ENCODE measurements around the gene TTC7B.

TTC7B gene

GRCh38 chr14:90489306-90489705 is 326.9 kb downstream of the TTC7B start:
- no peaks in the 10 kb centered on the region for H3K27me3 ChIP-seq (ENCODE audit: insufficient read depth, low read length, poor library complexity)
- H4K5ac ChIP-seq (ENCODE audit: low read length): no peak overlapping the region
- H3K79me1 ChIP-seq (ENCODE audit: low read length): no peaks in the 10 kb centered on the region
- no peaks in the 10 kb centered on the region for H3K36me3 ChIP-seq (ENCODE audit: control insufficient read depth, insufficient read depth, low read length)
- no peak overlapping the region for H3K4ac ChIP-seq (ENCODE audit: low read depth, low read length)
- no peak overlapping the region for H3K27ac ChIP-seq (ENCODE audit: low read depth, low read length)
- no peak overlapping the region for H2AK5ac ChIP-seq (ENCODE audit: low read length)
- H3K56ac ChIP-seq (ENCODE audit: low read length): no peak overlapping the region
- DNase-seq: peak; percentile 31
- no peak overlapping the region for H2BK15ac ChIP-seq (replicated peaks; ENCODE audit: low read depth)
- no peak overlapping the region for H4K8ac ChIP-seq (ENCODE audit: low read depth, low read length)
- no peak overlapping the region for H3K4me2 ChIP-seq (ENCODE audit: low read length)
- no peak overlapping the region for H3K9ac ChIP-seq (ENCODE audit: low read length)
- H2BK5ac ChIP-seq (ENCODE audit: low read length): no peak overlapping the region
- WGBS (ENCODE audit: extremely low coverage, insufficient coverage, low lambda C conversion rate): no CpG with 5 or more reads among the region's 4 CpGs
- H3K4me1 ChIP-seq (ENCODE audit: control insufficient read depth, low read depth, low read length): no peaks in the 10 kb centered on the region
- no peak overlapping the region for H3K23ac ChIP-seq (ENCODE audit: low read length)
- H3K79me2 ChIP-seq (ENCODE audit: control insufficient read depth, insufficient read depth, low read length): no peaks in the 10 kb centered on the region
- no peak overlapping the region for H3K4me3 ChIP-seq (ENCODE audit: low read length)
- no peak overlapping the region for H3K18ac ChIP-seq (ENCODE audit: low read length)
- no peak overlapping the region for H2BK120ac ChIP-seq (ENCODE audit: low read depth, low read length)

GRCh38 chr14:90488256-90488655 is 328.0 kb downstream of the TTC7B start:
- no peaks in the 10 kb centered on the region for H3K36me3 ChIP-seq (ENCODE audit: control insufficient read depth, insufficient read depth, low read length)
- H2BK15ac ChIP-seq (replicated peaks; ENCODE audit: low read depth): no peak overlapping the region
- no peak for DNase-seq
- no peak overlapping the region for H3K4me3 ChIP-seq (ENCODE audit: low read length)
- H3K4me1 ChIP-seq (ENCODE audit: control insufficient read depth, low read depth, low read length): no peaks in the 10 kb centered on the region
- H3K23ac ChIP-seq (ENCODE audit: low read length): no peak overlapping the region
- H3K9ac ChIP-seq (ENCODE audit: low read length): no peak overlapping the region
- H3K27me3 ChIP-seq (ENCODE audit: insufficient read depth, low read length, poor library complexity): no peaks in the 10 kb centered on the region
- H2BK5ac ChIP-seq (ENCODE audit: low read length): no peak overlapping the region
- no peaks in the 10 kb centered on the region for H3K79me1 ChIP-seq (ENCODE audit: low read length)
- no peak overlapping the region for H3K4me2 ChIP-seq (ENCODE audit: low read length)
- H2BK120ac ChIP-seq (ENCODE audit: low read depth, low read length): no peak overlapping the region
- no peak overlapping the region for H3K18ac ChIP-seq (ENCODE audit: low read length)
- H3K4ac ChIP-seq (ENCODE audit: low read depth, low read length): no peak overlapping the region
- no peak overlapping the region for H3K27ac ChIP-seq (ENCODE audit: low read depth, low read length)
- WGBS (ENCODE audit: extremely low coverage, insufficient coverage, low lambda C conversion rate): no CpG with 5 or more reads among the region's 5 CpGs
- H3K79me2 ChIP-seq (ENCODE audit: control insufficient read depth, insufficient read depth, low read length): no peaks in the 10 kb centered on the region
- H2AK5ac ChIP-seq (ENCODE audit: low read length): no peak overlapping the region
- no peak overlapping the region for H4K8ac ChIP-seq (ENCODE audit: low read depth, low read length)
- no peak overlapping the region for H4K5ac ChIP-seq (ENCODE audit: low read length)
- H3K56ac ChIP-seq (ENCODE audit: low read length): no peak overlapping the region

GRCh38 chr14:90487462-90487861 is 328.8 kb downstream of the TTC7B start:
- no peak overlapping the region for H2BK15ac ChIP-seq (replicated peaks; ENCODE audit: low read depth)
- no peak overlapping the region for H2BK120ac ChIP-seq (ENCODE audit: low read depth, low read length)
- H3K36me3 ChIP-seq (ENCODE audit: control insufficient read depth, insufficient read depth, low read length): no peaks in the 10 kb centered on the region
- no peaks in the 10 kb centered on the region for H3K4me1 ChIP-seq (ENCODE audit: control insufficient read depth, low read depth, low read length)
- no peak overlapping the region for H3K27ac ChIP-seq (ENCODE audit: low read depth, low read length)
- no peak for DNase-seq
- H4K8ac ChIP-seq (ENCODE audit: low read depth, low read length): no peak overlapping the region
- no peak overlapping the region for H3K23ac ChIP-seq (ENCODE audit: low read length)
- no peak overlapping the region for H4K5ac ChIP-seq (ENCODE audit: low read length)
- WGBS (ENCODE audit: extremely low coverage, insufficient coverage, low lambda C conversion rate): no CpG with 5 or more reads among the region's 4 CpGs
- no peaks in the 10 kb centered on the region for H3K27me3 ChIP-seq (ENCODE audit: insufficient read depth, low read length, poor library complexity)
- H2AK5ac ChIP-seq (ENCODE audit: low read length): no peak overlapping the region
- no peak overlapping the region for H3K18ac ChIP-seq (ENCODE audit: low read length)
- no peaks in the 10 kb centered on the region for H3K79me2 ChIP-seq (ENCODE audit: control insufficient read depth, insufficient read depth, low read length)
- H3K4me3 ChIP-seq (ENCODE audit: low read length): no peak overlapping the region
- no peaks in the 10 kb centered on the region for H3K79me1 ChIP-seq (ENCODE audit: low read length)
- H3K56ac ChIP-seq (ENCODE audit: low read length): no peak overlapping the region
- no peak overlapping the region for H3K4me2 ChIP-seq (ENCODE audit: low read length)
- H2BK5ac ChIP-seq (ENCODE audit: low read length): no peak overlapping the region
- H3K9ac ChIP-seq (ENCODE audit: low read length): no peak overlapping the region
- H3K4ac ChIP-seq (ENCODE audit: low read depth, low read length): no peak overlapping the region

DNA sequence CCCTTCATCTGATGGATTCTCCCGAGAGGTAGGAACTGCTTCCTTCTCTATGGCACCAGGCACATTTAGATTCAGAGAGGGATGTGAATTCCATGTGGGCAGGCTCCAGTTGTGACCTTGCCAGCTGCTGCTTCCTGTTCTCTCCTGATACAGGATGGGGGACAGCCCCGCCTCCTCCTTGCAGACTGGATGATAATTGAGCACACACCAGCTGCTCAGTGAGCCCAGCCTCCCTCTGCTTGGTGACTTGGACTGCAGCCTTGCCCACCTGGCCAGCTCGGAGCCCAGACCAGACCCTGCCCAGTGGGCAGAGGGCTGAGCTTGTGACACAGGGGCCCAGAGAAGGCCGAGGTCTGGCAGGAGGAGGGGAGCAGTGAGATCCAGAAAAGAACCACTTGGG is 329.2 kb downstream of the TTC7B start:
- no peaks in the 10 kb centered on the region for H3K79me1 ChIP-seq (ENCODE audit: low read length)

GRCh38 chr14:90484291-90484690 is 331.9 kb downstream of the TTC7B start:
- Histone ChIP-seq H3K79me1 (ENCODE audit: low read length) (no peaks in the 10 kb centered on the region), H2BK5ac (ENCODE audit: low read length) (no peak overlapping the region), H3K23ac (ENCODE audit: low read length) (no peak overlapping the region), H3K27me3 (ENCODE audit: insufficient read depth, low read length, poor library complexity) (no peaks in the 10 kb centered on the region), H4K5ac (ENCODE audit: low read length) (no peak overlapping the region), H4K8ac (ENCODE audit: low read depth, low read length) (no peak overlapping the region), H3K27ac (ENCODE audit: low read depth, low read length) (no peak overlapping the region), H3K4me1 (ENCODE audit: control insufficient read depth, low read depth, low read length) (no peaks in the 10 kb centered on the region), H3K79me2 (ENCODE audit: control insufficient read depth, insufficient read depth, low read length) (no peaks in the 10 kb centered on the region), H3K4ac (ENCODE audit: low read depth, low read length) (no peak overlapping the region), H2BK120ac (ENCODE audit: low read depth, low read length) (no peak overlapping the region), H3K18ac (ENCODE audit: low read length) (no peak overlapping the region), H3K4me3 (ENCODE audit: low read length) (no peak overlapping the region), H3K4me2 (ENCODE audit: low read length) (no peak overlapping the region), H3K56ac (ENCODE audit: low read length) (no peak overlapping the region), H2BK15ac (replicated peaks; ENCODE audit: low read depth) (no peak overlapping the region), H2AK5ac (ENCODE audit: low read length) (no peak overlapping the region), H3K36me3 (ENCODE audit: control insufficient read depth, insufficient read depth, low read length) (no peaks in the 10 kb centered on the region), H3K9ac (ENCODE audit: low read length) (no peak overlapping the region)
- 100% methylated on average over 2 of the region's 3 CpGs for WGBS (ENCODE audit: extremely low coverage, insufficient coverage, low lambda C conversion rate)
- no peak for DNase-seq

More for the DNA sequence above, 329.2 kb downstream of the TTC7B start:
- H2BK5ac ChIP-seq (ENCODE audit: low read length): no peak overlapping the region
- no peak overlapping the region for H2BK15ac ChIP-seq (replicated peaks; ENCODE audit: low read depth)
- H3K4me2 ChIP-seq (ENCODE audit: low read length): no peak overlapping the region
- no peak overlapping the region for H4K5ac ChIP-seq (ENCODE audit: low read length)
- H3K36me3 ChIP-seq (ENCODE audit: control insufficient read depth, insufficient read depth, low read length): no peaks in the 10 kb centered on the region
- no peak overlapping the region for H3K56ac ChIP-seq (ENCODE audit: low read length)
- DNase-seq: peak; percentile 42
- WGBS (ENCODE audit: extremely low coverage, insufficient coverage, low lambda C conversion rate): no CpG with 5 or more reads among the region's 4 CpGs
- H2AK5ac ChIP-seq (ENCODE audit: low read length): no peak overlapping the region
- H3K4me1 ChIP-seq (ENCODE audit: control insufficient read depth, low read depth, low read length): no peaks in the 10 kb centered on the region
- H4K8ac ChIP-seq (ENCODE audit: low read depth, low read length): no peak overlapping the region
- no peaks in the 10 kb centered on the region for H3K79me2 ChIP-seq (ENCODE audit: control insufficient read depth, insufficient read depth, low read length)
- H3K4ac ChIP-seq (ENCODE audit: low read depth, low read length): no peak overlapping the region
- no peaks in the 10 kb centered on the region for H3K27me3 ChIP-seq (ENCODE audit: insufficient read depth, low read length, poor library complexity)
- no peak overlapping the region for H2BK120ac ChIP-seq (ENCODE audit: low read depth, low read length)
- no peak overlapping the region for H3K9ac ChIP-seq (ENCODE audit: low read length)
- no peak overlapping the region for H3K27ac ChIP-seq (ENCODE audit: low read depth, low read length)
- no peak overlapping the region for H3K18ac ChIP-seq (ENCODE audit: low read length)
- H3K23ac ChIP-seq (ENCODE audit: low read length): no peak overlapping the region
- no peak overlapping the region for H3K4me3 ChIP-seq (ENCODE audit: low read length)

GRCh38 chr14:90483571-90483974 is 332.7 kb downstream of the TTC7B start:
- H3K23ac ChIP-seq (ENCODE audit: low read length): no peak overlapping the region
- no peak overlapping the region for H2AK5ac ChIP-seq (ENCODE audit: low read length)
- H3K27ac ChIP-seq (ENCODE audit: low read depth, low read length): no peak overlapping the region
- H3K79me1 ChIP-seq (ENCODE audit: low read length): no peaks in the 10 kb centered on the region
- no peak overlapping the region for H3K18ac ChIP-seq (ENCODE audit: low read length)
- H3K79me2 ChIP-seq (ENCODE audit: control insufficient read depth, insufficient read depth, low read length): no peaks in the 10 kb centered on the region
- H3K4me1 ChIP-seq (ENCODE audit: control insufficient read depth, low read depth, low read length): no peaks in the 10 kb centered on the region
- H2BK15ac ChIP-seq (replicated peaks; ENCODE audit: low read depth): no peak overlapping the region
- H2BK5ac ChIP-seq (ENCODE audit: low read length): no peak overlapping the region
- H3K27me3 ChIP-seq (ENCODE audit: insufficient read depth, low read length, poor library complexity): no peaks in the 10 kb centered on the region
- WGBS (ENCODE audit: extremely low coverage, insufficient coverage, low lambda C conversion rate): no CpG with 5 or more reads among the region's 11 CpGs
- no peak overlapping the region for H3K4ac ChIP-seq (ENCODE audit: low read depth, low read length)
- no peak overlapping the region for H4K8ac ChIP-seq (ENCODE audit: low read depth, low read length)
- DNase-seq: no peak
- no peaks in the 10 kb centered on the region for H3K36me3 ChIP-seq (ENCODE audit: control insufficient read depth, insufficient read depth, low read length)
- no peak overlapping the region for H3K4me3 ChIP-seq (ENCODE audit: low read length)
- no peak overlapping the region for H3K4me2 ChIP-seq (ENCODE audit: low read length)
- H4K5ac ChIP-seq (ENCODE audit: low read length): no peak overlapping the region
- no peak overlapping the region for H3K56ac ChIP-seq (ENCODE audit: low read length)
- no peak overlapping the region for H3K9ac ChIP-seq (ENCODE audit: low read length)
- H2BK120ac ChIP-seq (ENCODE audit: low read depth, low read length): no peak overlapping the region
